DMS153 (cell line): Measurements from ENCODE around the gene CEP55.
A peak's percentile ranks its signal among the peaks of the same experiment; 100 is the strongest.
"Not testable (repeated sequence)": the region's sequence is repeated elsewhere in the genome, so short reads cannot be mapped to it uniquely, and the experiment has no call there.

Experiments used
- DNase-seq: peaks from one replicate; lab custom pipeline; 2025; lab: John Stamatoyannopoulos, UW

The CEP55 gene

GRCh38 chr10:93496322-93497041, at the start of gene CEP55:
Gene CEP55, plus strand, starts transcription at chr10:93496612. Its CDS starts 3,440 bp downstream, at chr10:93500052.
- DNase-seq: peak; percentile 91

- no peak for DNase-seq
Observed at GRCh38 chr10:93447019-93447418, 49.4 kb upstream of the CEP55 start.

GRCh38 chr10:93447970-93448369, 48.4 kb upstream of the CEP55 start:
- no peak for DNase-seq

DNA sequence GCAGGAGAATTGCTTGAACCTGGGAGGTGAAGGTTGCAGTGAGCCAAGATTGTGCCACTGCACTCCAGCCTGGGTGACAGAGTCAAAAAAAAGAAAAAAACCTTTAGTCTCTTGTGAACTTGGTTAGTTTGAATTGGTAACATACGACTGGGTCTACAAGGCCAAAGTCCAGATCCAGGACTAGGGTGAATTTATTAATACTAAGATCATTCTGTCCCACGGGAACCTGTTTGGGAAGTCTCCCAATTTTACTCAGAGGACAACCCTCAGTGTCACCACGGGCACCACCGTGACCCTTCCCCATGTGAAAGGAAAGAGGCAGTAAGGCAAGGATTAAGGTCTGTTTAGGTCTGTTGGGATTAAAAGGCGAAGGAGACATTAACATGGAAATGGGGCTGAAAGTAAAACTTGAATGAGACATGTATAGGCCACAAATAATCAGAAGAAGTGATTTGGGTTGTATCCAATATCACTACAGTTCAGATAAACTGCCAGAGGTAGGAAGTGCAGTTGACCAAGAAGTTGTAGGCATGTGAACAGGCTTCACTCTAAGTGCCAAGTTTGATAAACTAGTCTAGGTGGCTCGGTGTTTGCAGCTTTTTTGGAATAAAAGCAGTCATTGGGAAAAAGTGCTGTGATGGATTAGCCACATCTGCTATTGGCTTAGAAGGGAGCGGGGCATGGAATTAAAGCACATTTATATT, 45.0 kb upstream of the CEP55 start:
- DNase-seq: no peak

DNA sequence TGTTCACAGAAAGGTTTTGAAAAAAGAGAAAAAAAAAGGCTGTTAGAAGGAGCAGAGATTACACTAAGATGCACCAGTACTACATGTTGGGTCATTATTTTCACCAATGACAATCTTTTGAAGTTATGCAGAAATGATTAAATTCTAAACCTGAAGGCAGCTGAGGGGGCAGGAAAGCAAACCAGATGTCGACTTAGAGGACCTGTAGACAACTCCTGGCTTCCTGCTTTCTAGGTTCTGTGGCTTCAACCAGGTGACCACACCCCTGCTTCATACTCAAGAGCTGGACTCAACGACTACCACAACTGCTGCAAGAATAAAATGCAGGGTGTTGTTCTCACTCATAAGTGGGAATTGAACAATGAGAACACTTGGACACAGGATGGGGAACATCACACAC, 44.3 kb upstream of the CEP55 start:
- DNase-seq: no peak

GRCh38 chr10:93454146-93454545, 42.3 kb upstream of the CEP55 start:
- DNase-seq: no peak

DNA sequence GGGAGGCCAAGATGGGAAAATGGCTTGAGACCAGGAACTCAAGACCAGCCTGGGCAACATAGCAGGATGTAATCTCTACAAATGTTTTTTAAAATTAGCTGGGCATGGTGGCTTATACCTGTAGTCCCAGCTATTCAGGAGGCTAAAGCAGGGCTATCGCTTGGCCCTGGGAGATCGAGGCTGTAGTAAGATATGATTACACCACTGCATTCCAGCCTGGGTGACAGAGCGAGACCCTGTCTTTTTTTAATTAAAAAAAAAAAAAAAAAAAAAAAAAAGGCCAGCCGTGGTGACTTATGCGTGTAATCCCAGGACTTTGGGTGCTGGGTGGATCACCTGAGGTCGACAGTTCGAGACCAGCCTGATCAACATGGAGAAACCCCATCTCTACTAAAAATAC, 41.7 kb upstream of the CEP55 start:
- DNase-seq: no peak

DNA sequence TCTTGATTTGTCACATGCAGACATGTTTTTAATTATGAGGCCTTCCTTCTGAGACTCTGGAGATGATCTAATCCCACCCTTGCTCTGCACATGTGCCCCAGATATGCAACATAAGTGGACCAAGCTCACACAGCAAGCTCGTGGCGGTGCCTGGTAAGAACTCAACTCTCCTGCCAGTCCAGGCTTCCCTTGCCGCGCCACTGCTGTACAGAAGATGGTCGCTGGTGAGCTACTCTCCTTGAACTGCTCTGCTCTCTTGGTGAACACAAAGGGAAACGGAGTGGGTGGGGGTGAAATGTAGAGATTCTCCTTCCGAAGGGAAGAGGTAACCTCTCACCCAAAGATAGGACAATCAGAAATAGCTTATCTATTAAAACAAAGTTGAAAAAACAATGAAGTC, 39.9 kb upstream of the CEP55 start:
- no peak for DNase-seq

GRCh38 chr10:93457511-93457910, 38.9 kb upstream of the CEP55 start:
- DNase-seq: no peak

DNA sequence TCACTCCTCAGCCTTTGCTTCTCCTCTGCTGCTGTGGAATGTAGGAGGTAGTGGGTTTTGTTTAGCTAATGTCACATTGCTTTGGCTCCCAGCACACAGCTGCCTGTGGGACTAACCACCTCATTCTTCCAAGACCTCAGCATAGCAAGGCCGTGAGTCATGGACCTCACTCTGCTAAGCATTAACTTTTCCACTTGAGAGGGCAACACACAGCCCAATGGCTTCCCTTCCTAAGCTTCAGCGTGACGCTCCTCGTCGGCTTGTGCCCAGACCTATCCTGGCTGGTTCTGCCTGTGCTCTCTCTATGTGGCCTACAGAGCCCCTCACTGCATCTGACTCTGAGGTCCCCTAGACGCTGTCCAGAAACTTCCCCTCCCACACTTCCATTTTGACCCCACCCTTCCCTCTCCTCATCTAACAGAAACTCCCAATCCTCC, 37.6 kb upstream of the CEP55 start:
- no peak for DNase-seq

DNA sequence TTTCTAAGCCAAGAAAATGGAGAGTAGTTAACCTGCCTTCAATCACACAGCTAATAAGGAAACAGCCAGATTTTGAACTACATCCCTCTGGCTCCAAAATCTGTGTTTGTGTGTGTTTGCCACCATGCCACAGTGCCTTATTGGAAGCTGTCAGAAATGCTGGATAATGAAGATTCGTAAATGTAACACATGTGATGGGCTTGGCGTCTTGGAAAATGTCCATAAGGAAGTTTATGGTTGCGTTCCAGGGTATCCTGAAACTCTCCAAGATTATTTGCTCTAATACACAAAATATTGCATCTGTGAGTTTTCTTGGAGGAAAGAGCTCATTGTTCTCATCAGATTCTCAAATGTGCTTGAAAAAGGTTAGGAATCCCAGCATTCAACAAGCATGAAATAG, 36.9 kb upstream of the CEP55 start:
- no peak for DNase-seq

DNA sequence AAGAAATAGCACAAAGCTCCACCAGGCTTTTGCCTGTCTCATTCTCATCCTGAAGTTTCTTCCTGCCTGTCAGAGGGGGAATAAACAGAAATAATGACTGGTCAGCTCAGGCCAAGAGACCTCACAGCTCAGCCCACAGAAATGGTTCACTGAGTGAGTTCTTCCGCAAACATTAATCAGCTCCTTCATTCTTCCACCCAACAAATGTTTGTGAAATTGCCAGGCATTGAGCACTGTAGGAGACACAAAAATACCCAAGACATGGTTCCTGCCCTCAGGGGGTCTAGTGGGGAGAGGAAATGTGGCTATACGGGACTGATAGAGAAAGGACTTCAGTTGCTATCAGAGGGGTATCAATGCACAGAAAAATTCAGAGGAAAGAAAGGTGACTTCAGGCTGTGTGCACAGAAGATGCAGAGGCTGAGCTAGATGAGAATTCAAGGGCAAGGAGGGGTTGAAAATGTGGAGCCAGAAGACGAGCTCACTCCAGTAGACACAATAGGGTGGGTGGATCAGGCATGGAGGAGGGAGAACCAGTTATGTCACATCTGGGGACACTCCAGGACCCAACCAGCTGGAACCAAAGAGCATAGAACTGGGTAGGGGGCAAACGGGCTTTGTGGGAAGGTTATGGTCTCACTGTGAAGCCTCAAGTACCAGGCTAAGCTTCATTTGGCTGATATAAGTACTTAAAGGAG, 35.2 kb upstream of the CEP55 start:
- peak; percentile 63 for DNase-seq

DNA sequence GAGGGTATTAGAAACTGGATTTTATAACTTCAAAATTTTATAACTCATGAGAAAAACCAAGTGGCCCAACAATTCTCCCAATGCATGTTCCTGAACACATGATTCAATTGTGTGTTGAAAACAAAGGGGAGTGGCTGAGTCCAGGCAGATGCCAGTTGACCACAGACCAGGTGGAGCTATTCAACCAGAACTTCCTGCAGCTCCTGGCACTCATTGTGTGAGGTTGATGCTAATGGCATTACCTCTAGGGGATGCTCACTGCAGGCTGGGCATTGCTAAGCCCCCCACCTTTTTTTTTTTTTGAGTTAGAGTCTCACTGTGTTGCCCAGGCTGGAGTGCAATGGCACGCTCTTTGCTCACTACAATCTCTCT, 34.6 kb upstream of the CEP55 start:
- DNase-seq: peak; percentile 87

- DNase-seq: no peak
Observed at GRCh38 chr10:93462371-93462770, 34.0 kb upstream of the CEP55 start.

- peak; percentile 85 for DNase-seq
Observed at GRCh38 chr10:93462881-93463280, 33.5 kb upstream of the CEP55 start.

- no peak for DNase-seq
Observed at GRCh38 chr10:93463723-93464476, 32.5 kb upstream of the CEP55 start.

DNA sequence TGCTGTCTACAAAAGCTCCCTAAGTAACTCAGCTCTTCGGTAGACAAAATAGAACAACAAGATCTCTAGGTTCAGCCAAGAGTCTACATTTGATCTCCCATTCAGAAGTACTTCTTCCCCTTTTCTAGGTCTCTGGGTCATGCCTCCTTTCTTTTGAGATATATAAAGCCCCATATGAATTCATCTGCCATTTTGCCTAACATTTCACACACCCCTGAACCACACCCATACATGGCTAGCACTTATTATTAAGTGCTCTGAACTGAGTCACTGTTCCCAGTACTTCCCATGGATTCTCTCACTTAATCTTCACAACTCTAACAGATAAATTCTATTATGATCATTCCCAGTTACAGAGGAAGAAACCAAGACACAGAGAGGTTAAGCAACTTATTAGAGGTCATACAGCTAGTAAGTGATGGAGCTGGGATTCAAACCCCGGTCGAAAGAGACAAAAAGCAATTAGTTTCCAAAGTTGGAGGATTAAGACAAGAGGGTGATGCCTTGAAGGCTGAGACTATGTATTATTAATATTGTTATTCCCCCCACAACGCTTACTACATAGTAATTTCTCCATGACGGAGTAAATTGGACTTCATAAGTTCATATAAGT, 31.5 kb upstream of the CEP55 start:
- no peak for DNase-seq

DNA sequence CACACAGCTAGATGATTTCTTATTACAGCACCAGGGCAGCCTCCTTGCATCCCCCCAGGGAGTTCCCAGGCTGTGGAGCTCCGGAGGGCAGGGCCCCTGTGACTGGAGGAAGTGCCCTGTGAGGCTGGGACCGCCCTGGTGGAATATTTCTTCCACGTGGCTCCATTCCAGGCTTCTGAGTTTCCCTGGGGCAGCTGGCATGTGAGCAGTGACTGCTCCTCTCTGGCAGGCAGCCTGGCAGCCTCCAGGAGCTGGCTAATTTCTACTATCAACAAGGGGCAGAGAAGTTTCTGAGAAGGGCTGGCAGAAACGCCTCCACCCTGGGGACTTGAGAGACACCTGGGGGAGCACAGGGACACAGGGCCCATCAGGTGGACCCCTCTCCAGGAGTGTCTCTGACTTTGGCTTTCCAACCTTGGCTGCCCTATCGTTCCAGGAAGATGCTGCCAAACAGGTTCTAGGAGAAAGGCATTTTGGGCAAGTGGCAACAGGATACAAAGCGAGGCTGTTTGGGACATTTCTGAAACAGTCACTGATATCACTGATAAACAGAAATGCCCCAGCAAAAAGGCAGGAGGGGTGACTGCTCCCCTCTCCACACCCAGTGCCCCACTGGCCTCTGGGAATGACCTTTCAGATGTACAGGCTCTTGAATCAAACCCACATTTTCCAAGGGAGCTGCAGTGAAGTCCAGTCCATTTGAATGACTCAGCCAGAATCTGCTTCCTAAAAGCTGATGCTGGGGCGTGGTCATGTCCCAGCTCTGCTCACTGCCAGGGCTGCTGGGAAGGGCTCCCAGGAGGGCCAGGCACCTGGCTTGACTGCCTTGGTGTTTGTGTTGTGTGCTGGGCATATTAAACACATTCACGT, 30.4 kb upstream of the CEP55 start:
- peak; percentile 84 for DNase-seq

DNA sequence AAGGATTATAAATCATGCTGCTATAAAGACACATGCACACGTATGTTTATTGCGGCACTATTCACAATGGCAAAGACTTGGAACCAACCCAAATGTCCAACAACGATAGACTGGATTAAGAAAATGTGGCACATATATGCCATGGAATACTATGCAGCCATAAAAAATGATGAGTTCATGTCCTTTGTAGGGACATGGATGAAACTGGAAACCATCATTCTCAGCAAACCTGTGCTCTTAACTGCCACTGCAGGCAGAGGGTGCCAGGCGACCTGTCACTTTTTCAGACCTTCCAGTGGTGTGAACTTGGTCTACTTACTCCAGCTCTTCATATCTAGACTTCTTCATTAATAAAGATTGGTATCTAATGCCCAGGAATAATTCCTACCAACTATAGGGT, 28.8 kb upstream of the CEP55 start:
- DNase-seq: not testable (repeated sequence)

GRCh38 chr10:93468461-93469213, 27.8 kb upstream of the CEP55 start:
- DNase-seq: no peak
